PC-3 (cell line): ENCODE data around the gene ZFP36L1. TPM values are rescaled to one million over a fixed set of nuclear protein-coding genes. Genes with fewer than 3 reads are reported as not detected.

Source experiments
- ATAC-seq: fragments of 200-7000 bp; cut with Tn5 transposase; 2 replicates; pipeline ENCODE4 v1.9.1; 2020; ENCODE audit warnings: mild to moderate bottlenecking, moderate library complexity
- BruUV-seq: library from RNA; stranded (reverse); fragments of 400-500 nt; replicated peaks from 2 replicates; lab custom pipeline; 2021; lab: Mats Ljungman, UMichigan
- CTCF ChIA-PET: fragments of 300-600 bp; sonication (Branson Sonifier 250); formaldehyde crosslinking; loops from one replicate; lab custom pipeline; 2022; ENCODE audit warnings: antibody characterized with exemption; lab: Charles Lee
- POLR2A ChIA-PET: fragments of 300-600 bp; sonication (Branson Sonifier 250); formaldehyde crosslinking; loops from one replicate; lab custom pipeline; 2022; ENCODE audit warnings: antibody characterized with exemption; ENCODE audit not compliant: unreplicated experiment; lab: Charles Lee
- DNase-seq: peaks from one replicate; pipeline ENCODE4 v3.0.0-alpha.2; 2015
- H2AFZ ChIP-seq: fragments of 300-600 bp; sonication (generic); 2 replicates; pipeline ENCODE4 v1.6.0; 2016; ENCODE audit warnings: antibody characterized with exemption, low read length
- H3F3A ChIP-seq: fragments of 300-600 bp; sonication (generic); one replicate; pipeline ENCODE4 v1.6.0; 2017; ENCODE audit warnings: antibody characterized with exemption, low read length, control low read depth, mild to moderate bottlenecking; ENCODE audit not compliant: unreplicated experiment
- H3K27ac ChIP-seq: fragments of 300-600 bp; sonication (generic); 2 replicates; pipeline ENCODE4 v1.5.1; 2016; ENCODE audit warnings: mild to moderate bottlenecking, low read length
- H3K27me3 ChIP-seq: fragments of 300-600 bp; sonication (generic); 2 replicates; pipeline ENCODE4 v1.6.1; 2016; ENCODE audit warnings: low read length, mixed read lengths
- H3K36me3 ChIP-seq: fragments of 300-600 bp; sonication (generic); 2 replicates; pipeline ENCODE4 v1.6.1; 2016; ENCODE audit warnings: low read depth, mixed run types, low read length, mixed read lengths
- H3K4me1 ChIP-seq: fragments of 300-600 bp; sonication (generic); 2 replicates; pipeline ENCODE4 v1.5.1; 2016; ENCODE audit warnings: low read length; ENCODE audit not compliant: insufficient read depth
- H3K4me2 ChIP-seq: fragments of 300-600 bp; sonication (generic); 2 replicates; pipeline ENCODE4 v1.6.0; 2016; ENCODE audit warnings: low read length
- H3K4me3 ChIP-seq: fragments of 300-600 bp; sonication (generic); 2 replicates; pipeline ENCODE4 v1.5.1; 2016; ENCODE audit warnings: mild to moderate bottlenecking, low read length, mixed read lengths
- H3K79me2 ChIP-seq: fragments of 300-600 bp; sonication (generic); 2 replicates; pipeline ENCODE4 v1.6.1; 2017; ENCODE audit warnings: low read length, mixed read lengths
- H3K9ac ChIP-seq: fragments of 300-600 bp; sonication (generic); 2 replicates; pipeline ENCODE4 v1.6.0; 2016; ENCODE audit warnings: mild to moderate bottlenecking, low read length
- H3K9me2 ChIP-seq: fragments of 300-600 bp; sonication (generic); replicated peaks from 2 replicates; pipeline ENCODE4 v1.6.1; 2016; ENCODE audit warnings: mixed run types, low read length, mixed read lengths
- H3K9me3 ChIP-seq: fragments of 300-600 bp; sonication (generic); 2 replicates; pipeline ENCODE4 v1.6.1; 2016; ENCODE audit warnings: low read length, mixed read lengths
- H4K20me1 ChIP-seq: fragments of 300-600 bp; sonication (generic); 2 replicates; pipeline ENCODE4 v1.6.1; 2016; ENCODE audit warnings: low read length, mixed read lengths
- EZH2 ChIP-seq: fragments of 300-600 bp; sonication (generic); IDR thresholded peaks from one replicate; pipeline ENCODE4 v1.6.1; 2017; ENCODE audit warnings: antibody characterized with exemption, mild to moderate bottlenecking, low read length; ENCODE audit not compliant: unreplicated experiment
- EZH2phosphoT487 ChIP-seq: fragments of 300-600 bp; sonication (generic); IDR thresholded peaks from 2 replicates; pipeline ENCODE4 v1.6.1; 2018; ENCODE audit warnings: mild to moderate bottlenecking, antibody characterized with exemption, low read length, borderline replicate concordance
- intact Hi-C: fragments of 100-400 bp; cut with micrococcal nuclease; formaldehyde crosslinking; loops from 2 replicates; pipeline ENCODE4 v1.9.0; 2023
- total RNA-seq: library from RNA; depleted of rRNA; stranded (reverse); fragments of >200 nt; gene quantifications from 2 replicates; pipeline ENCODE4 v1.2.3, GENCODE V29; 2014
- TF ChIP-seq, protein P1 (sequence below): fragments of 300-600 bp; sonication (generic); conservative IDR thresholded peaks from 2 replicates; pipeline ENCODE4 v1.5.1; 2017; ENCODE audit warnings: antibody characterized with exemption, low read depth, mild to moderate bottlenecking, low read length

The ZFP36L1 gene
- total RNA-seq, 1 experiment from 2014 or later: 63.1 TPM

DNA sequence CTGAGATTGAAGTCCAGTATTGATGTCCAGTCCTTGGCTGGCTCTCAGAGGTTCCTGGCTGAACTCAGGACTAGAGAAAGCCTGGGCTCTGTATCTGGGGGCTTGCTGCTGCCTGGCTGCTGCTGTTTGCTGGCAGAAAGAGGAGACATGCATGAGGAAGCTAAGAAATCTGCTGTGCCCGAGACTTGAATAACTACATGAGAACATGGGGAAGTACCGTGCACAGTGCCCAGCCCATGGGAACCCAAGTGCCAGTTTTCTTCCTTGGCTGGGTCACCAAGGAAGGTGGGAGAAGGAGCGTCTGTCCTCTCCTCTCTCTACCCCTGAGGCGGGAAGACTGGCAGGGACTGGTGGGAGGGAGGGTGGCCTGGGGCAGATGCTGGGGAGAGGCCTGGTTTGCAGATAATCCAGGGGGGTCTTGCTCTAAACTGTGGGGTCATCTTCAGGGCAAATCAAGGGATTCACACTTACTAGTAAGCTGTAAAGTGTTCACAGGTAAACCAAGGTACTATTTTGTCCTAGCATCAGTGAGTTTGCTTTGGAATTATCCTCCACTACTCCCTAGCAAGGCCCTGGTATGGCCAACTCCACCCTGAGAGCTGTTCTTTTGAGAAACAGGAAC is 13.8 kb upstream of the ZFP36L1 start:
- ChIA-PET POLR2A (no interaction called here), CTCF (interaction anchor here (0.6 kb wide), 1 partner anchor 210 kb away, joined by 3 read pairs; no protein-coding TSS in a partner anchor)
- peaks cover 4% of the 10 kb centered on the region; the same call in 1 of the 2 replicates for H3K9me3 ChIP-seq
- TF ChIP-seq EZH2: no peak
- TF ChIP-seq, protein P1, sequence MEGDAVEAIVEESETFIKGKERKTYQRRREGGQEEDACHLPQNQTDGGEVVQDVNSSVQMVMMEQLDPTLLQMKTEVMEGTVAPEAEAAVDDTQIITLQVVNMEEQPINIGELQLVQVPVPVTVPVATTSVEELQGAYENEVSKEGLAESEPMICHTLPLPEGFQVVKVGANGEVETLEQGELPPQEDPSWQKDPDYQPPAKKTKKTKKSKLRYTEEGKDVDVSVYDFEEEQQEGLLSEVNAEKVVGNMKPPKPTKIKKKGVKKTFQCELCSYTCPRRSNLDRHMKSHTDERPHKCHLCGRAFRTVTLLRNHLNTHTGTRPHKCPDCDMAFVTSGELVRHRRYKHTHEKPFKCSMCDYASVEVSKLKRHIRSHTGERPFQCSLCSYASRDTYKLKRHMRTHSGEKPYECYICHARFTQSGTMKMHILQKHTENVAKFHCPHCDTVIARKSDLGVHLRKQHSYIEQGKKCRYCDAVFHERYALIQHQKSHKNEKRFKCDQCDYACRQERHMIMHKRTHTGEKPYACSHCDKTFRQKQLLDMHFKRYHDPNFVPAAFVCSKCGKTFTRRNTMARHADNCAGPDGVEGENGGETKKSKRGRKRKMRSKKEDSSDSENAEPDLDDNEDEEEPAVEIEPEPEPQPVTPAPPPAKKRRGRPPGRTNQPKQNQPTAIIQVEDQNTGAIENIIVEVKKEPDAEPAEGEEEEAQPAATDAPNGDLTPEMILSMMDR: no peak
- TF ChIP-seq EZH2phosphoT487: no peak
- no peak overlapping the region for H3K9ac ChIP-seq
- H3K4me3 ChIP-seq: no peak overlapping the region
- H3K79me2 ChIP-seq: no peaks in the 10 kb centered on the region
- peaks cover under 1% of the 10 kb centered on the region; the same call in 1 of the 2 replicates for H3K36me3 ChIP-seq
- H4K20me1 ChIP-seq: no peaks in the 10 kb centered on the region
- H3K27me3 ChIP-seq: no peaks in the 10 kb centered on the region
- no peaks in the 10 kb centered on the region for H3F3A ChIP-seq
- BruUV-seq: no TSS peak
- no peak for DNase-seq
- H2AFZ ChIP-seq: no peak overlapping the region
- 0 out of 2 replicates have a peak, but pooled peaks have one; percentile 32 for ATAC-seq
- H3K9me2 ChIP-seq: no peaks in the 10 kb centered on the region
- no peak overlapping the region for H3K4me2 ChIP-seq
- H3K4me1 ChIP-seq: no peaks in the 10 kb centered on the region
- intact Hi-C loops: no loop called here
- H3K27ac ChIP-seq: no peak overlapping the region

DNA sequence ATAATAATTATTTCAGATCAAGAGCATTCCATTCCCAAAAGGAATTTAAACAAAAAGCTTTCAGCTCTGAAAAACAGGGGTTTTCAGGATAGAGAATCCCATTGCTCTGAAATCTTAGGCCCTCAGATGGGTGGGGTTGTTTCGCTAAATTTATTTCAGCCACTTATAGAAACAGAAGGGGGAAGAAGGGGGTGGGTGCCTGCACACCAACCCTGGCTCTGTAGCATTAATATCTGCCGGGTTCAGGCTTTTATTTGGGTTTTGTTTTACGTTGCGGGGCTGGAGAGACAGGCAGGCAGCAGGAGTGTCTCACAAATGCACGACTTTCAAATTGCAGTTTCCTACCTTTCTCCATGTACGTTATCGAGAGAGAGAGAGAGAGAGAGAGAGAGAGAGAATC is 12.5 kb upstream of the ZFP36L1 start:
- POLR2A ChIA-PET: interaction anchor here (0.5 kb wide), 1 partner anchor 13 kb away, joined by 21 read pairs; the partner anchor contains the start of gene ZFP36L1
- CTCF ChIA-PET: no interaction called here
- Histone ChIP-seq H3K9me3 (peaks cover 7% of the 10 kb centered on the region; the same call in 1 of the 2 replicates), H3K36me3 (peaks cover 3% of the 10 kb centered on the region; the same call in 1 of the 2 replicates), H3K4me1 (no peaks in the 10 kb centered on the region), H2AFZ (no peak overlapping the region), H3K27me3 (no peaks in the 10 kb centered on the region), H3K4me3 (no peak overlapping the region), H3K79me2 (no peaks in the 10 kb centered on the region), H3K4me2 (no peak overlapping the region), H4K20me1 (no peaks in the 10 kb centered on the region), H3K9me2 (no peaks in the 10 kb centered on the region), H3K9ac (no peak overlapping the region), H3F3A (no peaks in the 10 kb centered on the region), H3K27ac (no peak overlapping the region)
- no peak for TF ChIP-seq EZH2
- no TSS peak for BruUV-seq
- intact Hi-C loops: no loop called here
- DNase-seq (no peak), ATAC-seq (no peak)

DNA sequence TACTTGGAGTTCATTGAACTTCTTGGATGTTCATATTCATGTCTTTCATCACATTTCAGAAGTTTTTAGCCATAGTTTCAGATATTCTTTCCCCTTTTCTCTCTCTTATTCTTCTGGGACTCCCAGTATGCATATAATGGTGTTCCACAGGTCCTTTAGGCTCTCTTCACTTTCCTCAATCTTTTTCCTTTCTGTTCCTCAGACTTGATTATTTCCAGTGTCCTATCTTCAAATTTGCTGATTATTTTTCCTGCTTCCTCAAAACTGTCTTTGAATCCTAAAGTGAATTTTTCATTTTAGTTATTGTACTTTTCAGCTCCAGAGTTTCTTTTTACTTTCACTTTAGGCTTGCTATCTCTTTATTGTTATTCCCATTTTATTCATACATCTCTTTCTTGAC is 8.8 kb upstream of the ZFP36L1 start:
- CTCF ChIA-PET: no interaction called here
- Histone ChIP-seq H3K36me3 (peaks cover 3% of the 10 kb centered on the region; the same call in 1 of the 2 replicates), H3K4me2 (no peak overlapping the region), H3K27ac (no peak overlapping the region), H3K79me2 (no peaks in the 10 kb centered on the region), H3K9ac (no peak overlapping the region), H3K4me3 (no peak overlapping the region), H3K9me3 (peaks cover 7% of the 10 kb centered on the region; the same call in 1 of the 2 replicates), H3K27me3 (no peaks in the 10 kb centered on the region), H4K20me1 (no peaks in the 10 kb centered on the region), H3K9me2 (no peaks in the 10 kb centered on the region), H2AFZ (no peak overlapping the region), H3K4me1 (peaks cover under 1% of the 10 kb centered on the region; the same call in 1 of the 2 replicates), H3F3A (no peaks in the 10 kb centered on the region)
- no TSS peak for BruUV-seq
- ATAC-seq: no peak
- intact Hi-C loops: no loop called here
- POLR2A ChIA-PET: no interaction called here
- TF ChIP-seq EZH2phosphoT487 (no peak), EZH2 (no peak)
- TF ChIP-seq, protein P1: no peak
- no peak for DNase-seq
